Stimulated activated CD4-positive, alpha-beta T cell treated with anti-CD3 and anti-CD28 coated beads, Interleukin-12 subunit alpha, Interleukin-12 subunit beta, amount 100 ng/mL, for 24 hours (primary cell): Measurements from ENCODE around the gene IL4I1.

Source experiments
- DNase-seq, 2 experiments: peaks; one replicate each; pipeline ENCODE4 v3.0.0-alpha.2; 2020; ENCODE audit warnings: low read depth in 2 of 2

IL4I1 gene

DNA sequence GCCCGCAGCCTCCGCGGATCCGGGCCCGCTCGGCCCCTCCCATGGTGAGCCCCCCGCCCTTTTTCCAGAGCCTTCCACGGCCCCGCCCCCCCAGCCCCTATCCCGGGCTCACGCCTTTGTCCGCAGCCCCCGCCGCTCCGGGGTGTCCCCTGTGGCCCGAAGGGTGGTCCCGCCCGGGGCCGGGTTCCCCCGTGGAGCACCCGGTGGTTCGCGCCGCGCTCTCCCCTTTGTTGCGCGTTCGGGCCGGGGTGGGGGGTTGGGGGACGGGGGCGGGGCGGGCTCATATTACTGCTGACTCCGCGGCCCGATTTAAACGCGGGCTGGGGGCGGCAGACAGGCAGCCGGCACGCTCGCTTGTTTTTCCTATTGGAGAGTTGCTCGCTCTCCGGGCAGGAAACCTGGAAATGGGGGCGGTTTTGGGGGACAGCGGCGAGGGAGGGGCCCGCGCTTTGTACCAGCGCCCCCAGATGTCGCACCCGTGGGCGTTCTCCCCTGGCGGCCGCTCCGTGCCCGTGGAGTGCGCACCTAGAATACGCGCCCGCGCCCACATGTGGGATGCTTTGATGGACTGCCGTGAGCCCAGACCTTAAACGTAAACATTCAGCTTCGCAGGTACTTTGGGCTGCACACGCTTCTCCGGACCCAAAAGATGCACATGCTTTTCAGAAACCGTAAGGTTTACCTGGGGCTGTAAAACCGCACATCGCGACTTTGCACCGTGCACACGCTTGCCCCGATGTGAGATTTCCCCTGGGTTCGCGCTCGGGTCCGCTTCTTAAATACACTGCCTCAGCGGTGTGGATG is 45.0 kb downstream of the IL4I1 start:
- DNase-seq: no peak

DNA sequence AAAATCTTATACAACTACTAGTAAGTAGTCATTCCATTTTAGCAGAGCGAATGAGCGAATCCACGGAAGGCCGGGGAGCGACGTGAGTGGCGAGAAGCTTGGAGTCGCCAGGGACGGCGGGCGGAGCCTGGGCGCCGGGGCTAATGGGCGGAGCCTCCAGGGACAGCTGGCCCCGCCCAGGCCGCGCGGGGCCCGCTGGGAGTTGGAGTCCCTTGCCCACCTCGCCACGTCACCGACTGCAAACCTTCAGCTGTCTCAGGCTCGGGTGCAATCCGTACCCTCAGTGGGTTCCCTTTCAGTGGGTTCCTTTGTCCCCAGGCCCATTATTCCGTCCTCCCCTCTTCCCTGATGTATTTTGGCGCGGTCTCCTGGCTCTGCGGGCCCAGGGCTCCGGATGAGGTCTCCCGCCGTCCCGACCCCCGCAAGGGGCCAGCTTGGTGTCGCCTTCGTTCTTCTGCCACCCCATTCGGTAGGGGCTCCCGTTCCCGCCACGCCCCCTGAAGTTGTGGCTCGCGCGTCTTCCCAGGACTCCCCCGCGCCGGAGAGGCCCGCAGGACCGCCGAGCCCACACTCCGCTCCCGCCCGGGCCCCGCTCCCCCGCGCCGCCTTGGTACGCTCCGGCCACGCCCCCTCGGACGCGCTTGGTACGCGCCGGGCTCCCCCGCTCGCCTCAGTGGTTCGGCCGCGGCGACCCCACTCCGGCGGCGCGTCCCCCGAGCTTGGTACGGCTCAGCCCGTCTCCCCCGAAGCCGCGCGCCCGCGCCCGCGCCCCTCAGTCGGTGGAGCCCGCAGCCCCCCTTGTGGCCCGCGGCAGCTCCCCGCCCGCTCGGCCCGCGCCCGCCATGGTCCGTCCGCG is 46.0 kb downstream of the IL4I1 start, which contains the start of gene PTOV1:
Gene PTOV1, plus strand, starts transcription at position 673 of the 856 bp plus-strand sequence.
- DNase-seq: peak; percentile 78 to 84

DNA sequence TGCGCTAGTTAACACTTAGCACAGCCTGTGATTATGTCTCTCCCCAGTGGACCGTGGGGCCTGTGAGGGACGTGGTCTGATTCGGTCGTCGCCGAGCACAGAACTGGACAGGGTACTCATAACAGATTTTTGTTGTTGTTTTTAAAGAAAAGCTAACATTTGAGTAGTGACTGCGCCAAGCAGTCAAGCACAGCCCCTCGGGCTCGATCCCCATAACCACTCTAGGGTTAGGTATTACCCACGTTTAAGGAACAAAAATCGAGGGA is 46.5 kb downstream of the IL4I1 start:
- no peak for DNase-seq

DNA sequence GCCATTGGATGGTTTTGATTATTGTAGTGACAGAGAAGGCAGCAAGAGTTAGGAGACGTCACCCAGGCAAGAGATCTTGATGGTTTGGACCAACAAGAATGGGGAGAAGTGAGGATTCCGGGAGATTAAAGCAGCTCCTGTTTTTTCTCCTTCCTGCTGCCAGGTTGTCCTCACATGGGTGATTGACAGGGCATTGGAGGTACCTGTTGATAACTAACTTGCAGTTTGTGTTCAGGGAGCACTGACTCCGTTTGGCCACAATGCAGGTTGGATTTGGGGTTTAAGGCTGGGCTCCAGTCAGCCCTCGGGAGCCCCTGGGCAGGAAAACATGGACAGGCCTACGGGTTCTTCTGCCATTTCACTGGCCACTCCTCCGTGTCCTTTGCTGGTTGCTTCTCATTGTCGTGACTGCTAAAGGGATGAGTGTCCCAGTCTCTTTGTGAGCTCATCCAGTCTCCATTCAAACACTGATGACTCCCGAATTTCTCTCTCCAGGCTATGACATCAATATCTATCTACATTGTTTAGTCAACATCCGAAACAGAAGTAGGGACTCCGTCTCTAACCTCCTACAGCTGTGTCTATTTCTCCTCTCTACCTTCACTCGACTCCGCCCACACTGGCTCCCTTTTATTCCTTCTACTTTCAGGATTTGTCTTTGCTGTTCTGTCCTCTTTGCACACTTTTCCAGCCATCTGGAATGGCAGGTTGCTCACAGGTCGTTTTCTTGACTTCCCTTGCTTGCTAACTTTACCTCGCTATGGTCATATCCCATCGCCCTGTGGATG is 47.1 kb downstream of the IL4I1 start:
- DNase-seq: no peak

DNA sequence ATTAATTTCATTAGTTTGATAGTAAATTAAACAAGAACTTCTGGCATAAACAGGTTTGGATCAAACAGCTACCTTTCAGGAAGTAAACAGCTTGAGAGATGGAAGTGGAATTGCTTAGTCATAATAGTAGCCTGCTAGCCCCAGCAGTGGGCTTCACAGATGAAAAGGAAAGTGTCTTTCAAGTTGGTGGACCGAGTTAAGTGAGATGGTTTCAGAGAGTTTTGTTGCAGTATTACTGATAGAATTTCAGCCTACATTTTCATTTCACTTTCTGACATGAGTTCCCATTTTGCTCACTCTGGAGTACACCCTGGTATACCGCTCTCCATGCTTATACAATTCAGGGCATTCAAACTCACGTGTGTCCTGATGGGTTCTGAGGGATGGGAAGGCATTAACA is 47.7 kb downstream of the IL4I1 start:
- DNase-seq: no peak

DNA sequence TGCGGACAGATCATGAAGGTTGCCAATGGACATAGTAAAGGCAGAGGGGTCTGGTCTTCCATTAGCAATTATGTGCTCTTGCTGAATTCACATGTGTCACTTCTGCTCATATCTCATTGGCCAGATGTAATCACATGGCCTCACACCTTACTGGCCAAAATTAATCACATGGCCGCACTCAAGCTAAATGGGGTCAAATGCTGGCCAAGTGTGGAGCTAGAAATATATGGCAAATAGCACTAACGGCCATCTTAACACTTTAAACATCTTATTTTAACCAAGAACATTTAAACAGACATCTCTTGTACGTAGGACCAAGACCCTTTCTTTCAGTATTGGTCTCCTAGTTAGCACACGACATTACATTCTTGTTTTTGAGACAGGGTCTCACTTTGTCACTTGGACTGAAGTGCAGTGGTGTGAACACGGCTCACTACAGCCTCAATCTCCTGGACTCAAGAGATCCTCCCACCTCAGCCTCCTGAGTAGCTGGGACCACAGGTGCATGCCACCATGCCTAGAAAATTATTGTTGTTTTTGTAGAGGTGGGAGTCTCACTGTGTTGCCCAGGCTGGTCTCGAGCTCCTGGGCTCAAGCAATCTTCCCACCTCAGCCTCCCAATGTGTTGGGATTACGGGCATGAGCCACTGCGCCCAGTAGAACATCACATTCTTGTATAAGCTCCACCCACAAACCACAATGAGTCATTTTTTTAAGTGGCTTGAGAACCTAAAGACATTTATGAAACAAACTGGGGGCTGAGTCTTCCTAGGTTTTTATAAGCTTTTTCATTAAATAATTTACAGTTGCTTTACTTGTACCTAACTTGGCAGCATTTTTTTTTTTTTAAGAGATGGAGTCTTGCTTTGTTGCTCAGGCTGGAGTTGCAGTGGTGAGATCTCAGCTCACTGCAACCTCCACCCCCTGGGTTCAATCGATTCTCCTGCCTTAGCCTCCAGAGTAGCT is 48.7 kb downstream of the IL4I1 start:
- DNase-seq: no peak

DNA sequence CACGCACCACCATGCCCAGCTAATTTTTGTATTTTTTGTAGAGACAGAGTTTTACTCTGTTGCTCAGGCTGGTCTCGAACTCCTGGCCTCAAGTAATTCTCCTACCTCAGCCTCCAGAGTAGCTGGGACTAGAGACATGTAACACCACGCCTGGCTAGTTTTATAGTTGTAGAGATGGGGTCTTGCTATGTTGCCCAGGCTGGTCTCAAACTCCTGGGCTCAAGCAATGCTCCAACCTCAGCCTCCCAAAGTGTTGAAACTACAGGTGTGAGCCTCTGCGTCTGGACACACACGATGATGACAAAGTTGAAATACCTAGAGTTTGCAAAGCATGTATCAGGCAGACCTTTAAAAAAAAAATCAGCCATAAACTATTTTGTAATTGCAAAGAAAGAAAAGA is 50.3 kb downstream of the IL4I1 start:
- no peak for DNase-seq

DNA sequence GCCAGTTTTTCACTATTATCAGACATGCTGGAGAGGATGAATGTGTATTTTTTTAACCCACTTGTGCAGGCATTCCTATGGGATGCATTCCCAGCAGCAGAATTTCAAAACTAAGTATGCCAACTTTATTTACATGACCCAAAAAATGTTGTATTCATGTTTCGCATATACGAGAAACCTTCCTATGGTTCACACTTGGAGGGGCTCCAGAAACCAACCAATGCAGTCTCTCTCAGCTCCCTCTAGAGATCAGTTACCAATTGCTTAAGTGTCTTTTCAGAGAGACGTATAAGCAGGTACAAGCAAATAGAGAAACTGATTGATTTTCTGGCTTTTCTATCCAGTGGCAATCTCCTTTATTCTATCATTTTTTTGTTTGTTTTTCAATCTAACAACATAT is 51.3 kb downstream of the IL4I1 start:
- no peak for DNase-seq

DNA sequence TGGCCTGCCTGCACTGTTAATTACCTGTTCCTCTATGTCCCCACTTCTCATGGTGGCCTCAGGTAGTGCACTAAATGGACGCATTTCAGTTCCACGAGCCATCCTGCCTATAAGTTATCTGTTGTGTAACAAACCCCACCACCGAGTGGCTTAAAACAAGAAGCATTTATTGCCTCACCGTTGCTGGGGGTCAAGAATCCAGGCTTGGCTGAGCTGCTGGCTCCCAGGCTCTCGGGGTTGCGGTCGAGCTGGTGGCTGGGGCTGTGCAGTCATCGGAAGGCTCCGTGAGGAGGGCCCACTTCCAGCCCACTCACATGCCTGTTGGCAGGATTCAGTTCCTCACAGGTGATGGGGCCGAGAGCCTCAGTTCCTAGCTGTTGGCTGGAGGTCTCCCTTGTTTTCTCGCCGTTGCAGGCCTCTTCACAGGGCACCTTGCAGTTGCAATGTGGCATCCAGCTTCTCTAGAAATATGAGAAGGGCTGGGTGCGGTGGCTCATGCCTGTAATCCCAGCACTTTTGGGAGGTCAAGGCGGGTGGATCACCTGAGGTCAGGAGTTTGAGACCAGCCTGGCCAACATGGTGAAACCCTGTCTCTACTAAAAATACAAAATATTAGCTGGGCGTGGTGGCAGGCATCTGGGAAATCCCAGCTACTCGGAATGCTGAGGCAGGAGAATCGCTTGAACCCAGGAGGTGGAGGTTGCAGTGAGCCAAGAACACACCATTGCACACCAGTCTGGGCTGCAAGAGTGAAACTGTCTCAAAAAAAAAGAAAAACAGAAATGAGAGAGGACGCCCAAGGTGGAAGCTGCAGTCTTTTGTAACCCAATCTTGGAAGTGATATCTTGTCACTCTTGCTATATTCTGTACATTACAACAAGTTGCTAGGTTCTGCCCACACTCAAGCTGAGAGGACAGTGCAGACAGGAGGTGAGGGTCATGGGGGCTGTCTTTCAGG is 52.3 kb downstream of the IL4I1 start:
- no peak for DNase-seq

DNA sequence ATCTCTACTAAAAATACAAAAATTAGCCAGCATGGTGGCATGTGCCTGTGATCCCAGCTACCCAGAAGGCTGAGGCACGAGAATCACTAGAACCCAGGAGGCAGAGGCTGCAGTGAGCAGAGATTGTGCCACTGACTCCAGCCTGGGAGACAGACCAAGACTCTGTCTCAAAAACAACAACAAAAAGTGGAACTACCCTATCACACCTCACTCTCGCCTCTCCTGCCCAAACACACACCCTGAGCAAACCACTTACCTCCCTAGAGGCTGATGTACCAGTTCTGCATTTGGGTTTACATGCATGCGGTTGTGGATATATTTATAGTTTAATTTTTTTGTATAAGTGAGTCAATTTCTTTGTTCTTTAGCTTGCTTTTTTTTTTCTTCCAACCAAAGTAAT is 53.4 kb downstream of the IL4I1 start:
- DNase-seq: no peak

DNA sequence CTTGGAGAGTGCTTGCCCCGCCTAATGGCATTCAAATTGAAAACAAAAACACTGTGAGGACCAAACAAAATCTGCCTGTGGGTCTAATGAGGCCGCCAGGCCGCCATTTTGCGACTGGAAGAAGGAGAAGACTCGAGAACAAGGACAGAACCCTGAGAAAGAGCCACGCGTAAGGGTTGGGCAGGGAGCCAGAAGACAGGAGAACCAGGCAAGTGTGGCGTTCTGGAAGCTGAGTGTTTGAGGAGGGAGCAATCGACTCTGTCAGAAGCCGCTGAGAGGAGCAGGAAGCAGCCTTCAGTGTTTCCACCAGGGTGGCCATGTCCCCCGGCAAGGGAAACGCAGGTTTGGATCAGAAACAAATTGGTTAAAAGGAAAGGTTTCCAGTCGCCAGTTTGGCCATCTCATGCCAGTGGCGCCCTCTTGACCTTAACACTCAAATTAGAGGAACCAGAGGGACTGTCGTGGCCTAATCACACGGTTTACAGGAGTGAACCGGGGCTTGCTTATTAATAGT is 55.9 kb downstream of the IL4I1 start:
- DNase-seq: no peak

DNA sequence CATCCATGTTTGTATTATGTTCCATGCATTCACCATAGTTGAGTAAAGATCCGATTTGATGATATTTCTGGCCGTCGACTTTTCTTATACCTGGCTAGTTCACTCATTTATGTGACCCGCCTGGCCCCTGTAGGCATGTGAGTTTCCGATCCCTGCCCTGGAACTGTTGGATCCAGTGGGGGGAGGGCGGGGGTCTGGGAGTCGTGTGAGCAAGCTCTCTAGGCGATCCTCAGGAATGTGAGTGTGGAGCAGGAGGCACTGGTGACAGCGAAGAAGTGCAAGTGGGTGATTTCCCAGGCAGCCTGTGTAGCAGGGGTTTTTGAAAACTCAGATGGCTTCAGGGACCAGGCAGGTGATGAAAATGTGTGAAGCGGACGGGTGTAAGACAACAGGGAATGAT is 56.4 kb downstream of the IL4I1 start:
- DNase-seq: no peak

DNA sequence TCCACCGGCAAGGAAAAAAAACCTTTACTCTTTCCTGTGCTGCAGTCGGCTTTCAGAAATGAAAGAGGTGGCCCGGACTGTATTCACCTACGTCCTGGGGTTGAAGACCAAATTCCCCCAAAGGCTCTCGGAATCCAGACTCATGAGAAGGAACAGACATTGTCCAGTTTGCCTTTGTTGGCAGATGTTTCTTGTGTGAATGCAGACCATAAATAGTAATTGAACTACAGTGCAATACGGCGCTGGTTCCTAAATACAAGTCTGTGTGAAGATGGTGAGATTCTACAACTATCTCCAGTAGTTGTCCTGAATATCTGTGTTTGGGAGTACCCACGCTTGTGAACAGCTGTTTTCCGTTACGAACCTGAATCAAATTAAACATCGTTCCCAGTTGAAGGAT is 57.0 kb downstream of the IL4I1 start:
- DNase-seq: no peak
